NCI-H1417 treated with DMSO at 0.1 percent for 48 hours (cell line): Measurements from ENCODE around the gene ZNF497.
"Not testable (repeated sequence)": the region's sequence is repeated elsewhere in the genome, so short reads cannot be mapped to it uniquely, and the experiment has no call there.

Source experiments
- DNase-seq: peaks from one replicate; lab custom pipeline; 2025; lab: John Stamatoyannopoulos, UW

The ZNF497 gene

DNA sequence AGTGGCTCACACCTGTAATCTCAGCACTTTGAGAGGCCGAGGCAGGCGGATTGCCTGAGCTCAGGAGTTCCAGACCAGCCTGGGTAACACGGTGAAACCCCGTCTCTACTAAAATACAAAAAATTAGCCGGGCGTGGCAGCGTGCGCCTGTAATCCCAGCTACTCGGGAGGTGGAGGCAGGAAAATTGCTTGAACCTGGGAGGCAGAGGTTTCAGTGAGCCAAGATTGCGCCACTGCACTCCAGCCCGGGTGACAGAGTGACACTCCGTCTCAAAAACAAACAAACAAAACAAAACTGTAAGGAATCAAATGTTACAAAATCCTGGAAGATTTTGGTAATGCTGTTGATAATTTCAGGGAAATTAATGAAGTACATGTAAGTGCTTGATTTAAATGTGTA, 14.5 kb downstream of the ZNF497 start:
- DNase-seq: not testable (repeated sequence)

DNA sequence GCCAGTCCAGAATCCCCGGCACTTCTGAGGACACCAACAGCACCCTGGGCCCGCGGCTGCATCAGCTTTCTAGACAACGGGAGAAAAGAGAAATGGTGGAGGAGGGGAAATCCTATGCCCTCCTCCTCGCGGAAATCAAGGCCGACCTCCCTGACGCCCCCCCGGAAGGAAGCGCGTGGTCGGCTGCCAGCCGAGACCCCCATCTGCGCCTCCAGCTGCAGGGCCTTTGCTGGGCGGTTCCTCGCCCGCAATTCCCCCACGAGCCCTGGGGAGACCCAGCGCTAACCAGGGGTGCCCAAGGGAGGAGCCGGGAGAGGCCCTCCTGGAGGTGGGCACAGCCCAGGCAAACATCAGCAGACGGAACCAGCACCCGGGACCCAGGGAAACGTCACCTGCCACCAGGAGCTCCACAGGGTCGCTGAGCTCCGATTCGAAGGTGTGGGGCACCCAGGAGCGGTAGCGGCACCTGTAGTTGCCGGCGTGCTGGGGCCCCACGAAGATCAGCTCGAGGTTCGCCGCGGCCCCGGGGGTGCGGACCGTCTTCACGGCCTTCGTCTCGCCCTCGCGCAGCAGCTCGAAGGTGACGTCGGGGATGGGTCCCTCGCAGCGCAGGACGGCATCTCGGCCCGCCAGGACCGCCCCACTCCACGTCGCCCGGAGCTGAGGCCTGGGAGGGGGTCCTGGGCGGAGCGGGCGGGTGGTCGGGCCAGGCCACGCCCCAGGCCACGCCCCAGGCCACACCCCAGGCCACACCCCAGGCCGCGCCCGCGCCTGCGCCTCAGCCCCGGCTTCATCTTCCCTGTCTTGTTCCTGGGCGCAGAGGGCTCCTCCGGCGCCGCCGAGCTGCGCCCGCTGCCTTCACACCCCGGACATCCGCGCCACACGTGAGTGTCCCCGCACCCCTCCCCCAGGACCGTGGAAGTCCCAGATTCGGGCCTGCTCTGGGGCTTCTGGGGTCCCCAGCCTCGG, 15.3 kb downstream of the ZNF497 start:
- no peak for DNase-seq

DNA sequence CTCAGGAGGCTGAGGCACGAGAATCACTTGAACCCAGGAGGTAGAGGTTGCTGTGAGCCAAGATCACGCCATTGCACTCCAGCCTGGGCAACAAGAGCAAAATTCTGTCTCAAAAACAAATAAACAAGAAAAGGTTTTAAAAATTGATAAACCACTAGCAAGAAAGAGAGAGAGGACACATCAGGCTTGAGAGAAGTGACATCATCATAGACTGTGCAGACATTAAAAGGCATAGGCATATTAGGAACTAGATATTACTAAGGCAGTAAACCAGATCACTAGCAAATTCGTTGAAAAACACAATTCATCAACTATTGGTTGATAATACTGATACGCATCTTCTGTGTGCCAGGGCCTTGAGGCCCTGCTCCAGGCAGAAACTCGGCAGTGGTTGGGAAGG, 17.0 kb downstream of the ZNF497 start:
- no peak for DNase-seq

DNA sequence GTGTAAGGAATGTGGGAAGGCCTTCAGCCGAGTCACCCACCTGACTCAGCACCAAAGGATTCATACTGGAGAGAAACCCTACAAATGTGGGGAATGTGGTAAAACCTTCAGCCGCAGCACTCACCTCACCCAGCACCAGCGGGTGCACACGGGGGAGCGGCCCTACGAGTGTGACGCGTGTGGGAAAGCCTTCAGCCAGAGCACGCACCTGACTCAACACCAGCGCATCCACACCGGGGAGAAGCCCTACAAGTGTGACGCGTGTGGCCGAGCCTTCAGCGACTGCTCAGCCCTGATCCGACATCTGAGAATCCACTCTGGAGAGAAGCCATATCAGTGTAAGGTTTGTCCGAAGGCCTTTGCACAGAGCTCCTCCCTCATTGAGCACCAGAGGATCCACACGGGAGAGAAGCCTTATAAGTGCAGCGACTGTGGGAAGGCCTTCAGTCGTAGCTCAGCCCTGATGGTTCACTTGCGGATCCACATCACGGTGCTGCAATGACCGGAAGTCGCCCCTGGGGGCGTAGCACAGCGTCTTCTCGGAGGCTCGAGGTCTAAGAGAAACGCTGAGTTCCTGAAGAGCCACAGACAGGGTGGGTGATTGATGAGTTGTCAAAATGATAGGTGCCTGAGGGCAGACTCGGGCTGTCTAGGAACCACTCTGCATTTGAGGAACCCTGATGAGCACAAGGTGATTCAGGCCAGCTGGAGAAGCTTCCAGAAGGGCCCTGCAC, 23.6 kb downstream of the ZNF497 start:
- DNase-seq: no peak

DNA sequence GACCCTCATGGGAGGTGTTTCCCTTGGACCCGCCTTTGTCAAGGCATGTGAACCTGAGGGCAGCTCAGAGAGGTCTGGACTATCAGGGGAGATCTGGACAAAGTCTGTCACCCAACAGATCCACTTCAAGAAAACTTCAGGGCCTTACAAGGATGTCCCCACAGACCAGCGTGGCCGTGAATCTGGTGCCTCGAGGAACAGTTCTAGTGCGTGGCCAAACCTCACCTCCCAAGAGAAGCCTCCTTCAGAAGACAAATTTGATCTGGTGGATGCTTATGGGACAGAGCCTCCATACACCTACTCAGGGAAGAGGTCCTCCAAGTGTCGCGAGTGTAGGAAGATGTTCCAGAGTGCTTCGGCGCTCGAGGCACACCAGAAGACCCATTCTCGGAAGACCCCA, 24.2 kb downstream of the ZNF497 start:
- no peak for DNase-seq

DNA sequence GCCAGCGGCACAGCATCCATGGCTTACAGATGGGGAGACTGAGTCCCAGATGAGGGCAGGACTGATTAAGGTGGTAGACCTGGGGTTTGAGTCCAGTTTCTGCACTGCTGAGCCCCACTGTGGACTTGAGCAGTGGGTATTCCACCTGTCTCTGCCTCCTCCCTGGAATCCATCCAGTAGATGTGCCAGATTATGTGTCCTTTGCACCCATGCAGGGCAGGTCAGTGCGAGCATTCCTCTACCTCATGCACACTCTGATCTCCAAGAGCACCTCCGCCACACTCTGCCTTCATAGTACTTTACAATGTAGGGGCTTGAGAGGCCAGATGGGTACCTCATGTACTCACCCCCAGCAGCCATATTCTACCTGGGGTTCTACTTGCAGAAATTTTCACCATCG, 25.7 kb downstream of the ZNF497 start:
- DNase-seq: no peak

DNA sequence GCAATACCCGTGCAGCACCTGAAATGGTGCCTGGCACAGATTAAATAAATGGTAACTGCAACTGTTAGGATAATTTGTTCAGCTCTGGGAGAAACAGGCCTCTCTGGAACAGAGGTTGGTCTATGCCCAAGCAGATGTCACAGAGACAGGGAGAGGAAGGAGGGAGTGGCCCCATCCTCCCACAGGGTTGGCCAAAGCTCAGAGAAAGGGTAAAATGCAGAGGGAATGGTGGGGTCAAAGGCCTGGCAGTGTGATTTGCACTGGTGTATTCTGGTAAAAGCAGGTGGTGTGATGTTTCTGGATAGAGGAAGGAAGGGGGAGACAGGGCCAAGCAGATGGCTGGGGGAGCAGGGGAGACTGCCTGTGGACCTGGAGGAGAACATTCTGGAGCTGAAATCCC, 26.3 kb downstream of the ZNF497 start:
- no peak for DNase-seq

DNA sequence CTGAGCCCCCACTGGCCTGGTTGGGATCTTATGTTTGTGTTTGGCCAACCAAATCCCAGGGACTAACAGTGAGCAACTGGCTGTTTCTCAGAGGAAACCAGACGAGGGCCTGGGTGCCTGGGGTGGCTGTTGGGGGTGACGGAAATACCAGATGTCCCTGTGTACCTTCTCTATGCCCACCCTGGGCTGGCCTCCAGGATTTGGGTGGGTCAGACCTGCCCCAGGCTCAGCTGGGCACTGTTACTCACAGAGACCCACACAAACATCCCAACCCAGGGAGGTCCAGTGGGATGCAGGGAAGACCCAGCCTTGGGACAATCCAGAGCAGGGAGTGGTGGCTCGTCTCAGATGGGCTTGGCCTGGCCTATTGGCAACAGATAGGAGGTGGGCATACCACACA, 26.9 kb downstream of the ZNF497 start:
- DNase-seq: no peak

DNA sequence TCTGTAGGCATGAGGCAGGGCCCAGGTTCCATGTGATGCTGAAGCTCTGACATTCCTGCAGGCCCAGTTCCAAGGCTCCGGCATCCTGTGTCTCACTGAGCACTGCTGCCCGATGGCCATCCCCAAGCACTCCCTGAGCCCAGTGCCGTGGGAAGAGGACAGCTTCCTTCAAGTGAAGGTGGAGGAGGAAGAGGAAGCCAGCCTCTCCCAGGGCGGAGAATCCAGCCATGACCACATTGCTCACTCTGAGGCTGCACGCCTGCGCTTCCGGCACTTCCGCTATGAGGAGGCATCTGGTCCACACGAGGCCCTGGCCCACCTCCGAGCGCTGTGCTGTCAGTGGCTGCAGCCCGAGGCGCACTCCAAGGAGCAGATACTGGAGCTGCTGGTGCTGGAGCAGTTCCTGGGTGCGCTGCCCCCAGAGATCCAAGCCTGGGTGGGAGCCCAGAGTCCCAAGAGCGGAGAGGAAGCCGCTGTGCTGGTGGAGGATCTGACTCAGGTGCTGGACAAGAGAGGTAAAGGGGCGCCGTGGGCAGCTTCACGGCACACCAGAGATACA, 27.8 kb downstream of the ZNF497 start:
- DNase-seq: no peak

DNA sequence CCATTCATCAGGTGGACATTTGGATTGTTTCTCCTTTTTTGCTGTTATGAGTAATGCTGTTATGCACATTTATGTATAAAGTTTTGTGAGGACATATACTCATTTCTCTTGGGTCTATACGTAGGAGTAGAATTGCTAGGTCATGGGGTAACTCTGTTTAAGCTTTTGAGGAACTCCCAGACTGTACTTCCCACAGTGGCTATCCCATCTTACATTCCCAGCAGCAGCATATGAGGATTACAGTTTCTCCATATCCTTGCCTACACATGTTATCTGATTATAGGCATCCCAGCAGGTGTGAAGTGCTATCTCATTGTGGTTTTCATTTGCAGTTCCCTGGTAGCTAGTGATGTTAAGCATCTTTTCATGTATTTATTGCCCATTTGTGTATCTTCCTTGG, 29.9 kb downstream of the ZNF497 start:
- DNase-seq: no peak

DNA sequence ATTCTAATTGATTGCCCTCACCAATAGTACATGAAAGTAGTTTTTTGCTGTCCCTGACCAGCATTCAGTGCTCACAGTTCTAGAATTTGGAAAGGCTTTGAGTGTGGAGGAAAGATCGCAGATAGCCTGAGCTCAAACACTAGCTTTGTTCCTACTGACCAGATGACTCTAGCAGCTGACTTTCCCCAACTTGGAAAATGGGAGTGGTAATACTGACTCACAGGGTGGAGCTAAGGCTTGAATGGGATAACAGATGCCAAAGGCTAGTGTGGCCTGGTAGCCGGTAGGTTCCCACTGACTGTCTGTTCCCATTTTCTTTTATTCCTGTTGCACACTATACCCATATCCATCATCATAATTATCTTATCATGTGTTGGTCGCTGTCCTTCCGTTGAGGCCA, 32.1 kb downstream of the ZNF497 start:
- DNase-seq: no peak

DNA sequence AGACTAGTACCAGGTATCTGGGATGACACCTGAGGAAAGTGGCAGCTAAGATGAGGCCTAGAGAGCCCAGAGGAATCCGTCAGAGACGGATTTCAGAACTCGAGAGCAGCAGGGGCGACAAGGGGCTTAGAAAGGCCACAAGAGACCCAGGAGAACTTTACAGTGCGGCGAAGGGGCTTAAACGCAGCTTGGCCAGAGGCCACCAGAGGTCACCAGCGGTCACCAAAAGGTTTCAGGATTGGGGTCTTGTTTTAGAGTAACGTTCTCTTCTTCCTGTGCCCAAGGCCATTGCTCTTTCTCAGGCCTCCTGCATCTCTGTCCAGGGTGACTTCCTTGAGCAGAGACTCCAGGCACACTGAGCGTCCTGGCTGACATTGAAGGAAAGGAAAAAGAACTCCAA, 33.6 kb downstream of the ZNF497 start:
- DNase-seq: no peak

DNA sequence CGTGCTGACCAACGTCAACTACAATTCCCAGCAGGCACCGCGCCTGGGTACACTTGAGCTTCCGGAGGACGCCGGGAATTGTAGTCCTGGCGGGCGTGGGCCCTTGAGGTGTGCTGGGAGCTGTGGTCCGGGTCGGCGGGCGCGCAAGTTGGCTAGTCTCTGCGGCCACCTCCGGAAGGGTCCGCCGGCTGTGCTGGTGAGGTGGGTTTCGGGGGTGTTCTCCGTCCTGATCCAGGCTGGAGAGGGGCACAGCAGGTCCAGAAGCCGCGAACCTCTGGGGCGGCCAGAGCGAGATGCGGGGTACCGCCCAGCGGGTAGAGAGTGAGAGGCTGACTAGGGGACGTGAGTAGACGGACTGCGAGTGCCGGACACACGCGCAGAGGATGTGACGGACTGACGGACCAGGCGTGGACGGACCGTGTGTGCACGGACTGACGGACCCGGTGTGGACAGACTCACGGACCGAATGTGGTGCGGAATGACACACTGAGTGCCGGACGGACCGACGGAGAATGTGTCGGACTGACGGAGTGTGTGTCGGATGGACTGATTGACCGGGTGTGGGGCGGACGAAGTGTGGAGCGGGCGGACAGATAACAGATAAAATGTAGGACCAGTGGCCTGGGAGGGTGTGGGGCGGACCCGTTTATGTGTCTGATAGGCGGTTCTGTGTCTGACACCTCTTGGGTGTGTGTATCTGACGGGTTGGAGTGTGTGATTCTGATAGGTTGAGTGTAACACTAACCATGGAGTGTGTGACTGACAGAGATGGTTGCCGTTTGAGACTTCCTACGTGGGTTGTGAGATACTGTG, 35.4 kb downstream of the ZNF497 start, which contains the start of gene ZSCAN22:
Gene ZSCAN22 (plus strand): TSS at position 81 of the 813 bp plus-strand sequence. CDS start 7,809 bp downstream, outside the sequence.
- peak; percentile 49 for DNase-seq

DNA sequence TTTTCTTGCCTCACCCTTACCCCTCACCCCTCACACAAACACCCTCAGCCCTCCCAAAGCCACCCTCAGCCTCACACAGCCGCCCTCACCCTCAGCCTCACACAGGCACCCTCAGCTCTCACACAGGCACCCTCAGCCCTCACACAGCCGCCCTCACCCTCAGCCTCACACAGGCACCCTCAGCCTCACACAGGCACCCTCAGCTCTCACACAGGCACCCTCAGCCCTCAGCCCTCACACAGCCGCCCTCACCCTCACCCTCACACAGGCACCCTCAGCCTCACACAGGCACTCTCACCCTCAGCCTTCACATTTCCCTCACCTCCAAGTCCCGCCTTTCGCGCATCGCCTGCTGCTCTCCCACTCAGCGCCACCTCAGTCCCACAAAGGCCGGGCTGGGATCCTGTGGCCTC, 36.0 kb downstream of the ZNF497 start:
- no peak for DNase-seq

DNA sequence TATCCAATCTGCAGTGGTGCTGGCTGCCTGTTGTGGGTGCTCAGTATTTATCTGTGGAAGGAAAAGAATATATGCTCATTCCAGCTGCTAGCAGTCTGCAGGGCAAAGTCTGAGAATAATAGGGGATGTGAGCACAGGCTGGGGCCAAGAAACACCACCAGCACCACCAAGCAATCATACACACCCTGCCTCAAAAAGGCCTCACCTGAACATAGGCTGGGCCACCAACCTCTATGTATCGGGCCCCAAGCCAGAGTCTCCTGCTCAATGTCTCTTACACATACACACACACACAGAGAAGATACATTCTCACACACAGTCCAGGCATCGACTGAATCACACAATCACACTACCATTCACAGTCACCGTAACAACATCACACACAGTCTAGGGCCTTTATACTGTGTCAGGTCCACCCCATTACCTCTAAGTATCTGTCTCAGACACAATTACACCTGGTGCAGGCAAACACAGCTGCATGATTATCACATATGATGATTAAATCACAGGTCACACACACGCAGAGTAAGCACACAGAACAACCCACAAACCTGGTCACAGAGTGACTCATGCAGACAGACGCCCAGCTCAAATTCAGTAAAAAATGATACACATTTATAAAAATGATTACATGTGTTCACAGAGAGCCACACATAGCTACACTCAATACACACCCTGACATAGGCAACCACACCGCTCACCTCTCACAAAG, 37.1 kb downstream of the ZNF497 start:
- DNase-seq: no peak

DNA sequence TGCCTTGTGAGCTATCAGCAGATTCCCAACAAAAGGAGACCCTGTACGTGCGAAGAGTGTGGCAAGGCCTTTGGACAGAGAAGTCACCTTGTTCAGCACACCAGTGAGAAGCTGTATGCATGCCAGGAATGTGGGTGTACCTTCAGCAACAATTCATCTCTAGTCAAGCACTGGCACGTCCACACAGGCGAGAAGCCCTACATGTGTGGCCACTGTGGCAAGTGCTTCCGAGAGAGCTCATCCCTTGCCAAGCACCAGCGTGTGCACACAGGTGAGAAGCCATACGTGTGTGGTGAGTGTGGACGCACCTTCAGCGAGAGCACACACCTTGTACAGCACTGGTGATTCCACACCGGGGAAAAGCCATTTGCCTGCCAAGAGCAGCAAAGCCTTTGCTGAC, 43.3 kb downstream of the ZNF497 start:
- no peak for DNase-seq

DNA sequence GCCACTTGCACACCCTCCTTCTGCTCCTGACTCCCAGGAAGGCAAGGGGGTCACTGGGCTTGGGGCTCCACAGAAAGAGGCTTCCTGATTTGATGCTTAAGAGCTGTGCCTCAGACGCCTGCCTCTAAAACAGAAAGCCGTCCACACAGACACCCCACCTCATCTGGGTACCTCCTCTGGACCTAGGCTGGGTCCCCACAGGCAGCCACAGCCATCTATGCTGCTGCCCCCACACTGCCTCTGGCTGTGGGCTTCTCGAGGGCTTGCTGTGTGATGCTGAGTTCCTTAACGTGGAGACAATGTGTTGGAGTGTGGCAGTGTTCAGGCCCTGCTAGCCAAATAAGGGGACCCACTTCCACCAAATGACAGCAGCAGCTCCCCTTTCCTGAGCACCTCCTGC, 44.3 kb downstream of the ZNF497 start:
- DNase-seq: no peak

DNA sequence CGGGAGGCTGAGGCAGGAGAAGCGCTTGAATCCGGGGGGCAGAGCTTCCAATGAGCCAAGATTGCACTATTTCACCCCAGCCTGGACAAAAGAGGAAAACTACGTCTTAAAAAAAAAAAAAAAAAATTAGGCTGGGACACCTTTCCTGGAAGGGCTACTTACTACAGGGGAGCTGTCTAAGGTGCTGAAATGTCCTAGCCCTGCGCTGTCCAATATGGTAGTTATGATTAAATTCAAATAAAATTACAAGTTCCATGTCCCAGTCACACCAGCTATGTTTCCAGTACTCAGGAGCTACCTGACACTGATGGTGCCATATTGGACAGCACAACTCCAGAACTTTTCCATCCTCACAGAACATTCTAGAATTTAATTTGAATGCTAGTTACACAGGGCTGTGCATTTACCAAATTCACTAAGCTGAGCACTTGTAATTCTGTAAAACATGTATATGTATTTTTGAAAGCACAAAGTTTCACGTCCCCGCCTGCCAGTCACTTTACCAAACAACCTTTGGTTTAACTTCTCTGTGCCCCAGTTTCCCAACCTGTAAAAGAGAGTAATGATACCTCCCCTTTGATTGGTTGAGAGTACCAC, 45.0 kb downstream of the ZNF497 start:
- DNase-seq: no peak

DNA sequence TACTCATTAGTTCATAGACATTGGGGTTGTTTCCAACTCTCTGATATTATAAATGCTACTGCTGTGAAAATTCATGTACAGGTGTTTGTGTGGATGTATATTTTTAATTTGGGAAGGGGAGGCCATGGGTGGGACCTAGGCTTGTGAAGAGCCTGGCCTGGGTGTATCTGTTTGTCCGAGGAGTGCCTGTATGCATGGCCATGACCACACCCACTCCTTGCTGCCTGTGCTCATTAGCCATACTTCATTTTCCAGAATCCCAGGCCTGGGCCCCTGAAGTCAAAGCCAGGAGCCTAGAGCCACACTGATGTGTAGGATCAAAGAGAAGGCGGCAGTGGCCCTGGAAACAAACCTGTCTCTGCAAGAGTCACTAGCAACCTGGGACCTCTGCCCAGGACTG, 47.0 kb downstream of the ZNF497 start:
- no peak for DNase-seq

DNA sequence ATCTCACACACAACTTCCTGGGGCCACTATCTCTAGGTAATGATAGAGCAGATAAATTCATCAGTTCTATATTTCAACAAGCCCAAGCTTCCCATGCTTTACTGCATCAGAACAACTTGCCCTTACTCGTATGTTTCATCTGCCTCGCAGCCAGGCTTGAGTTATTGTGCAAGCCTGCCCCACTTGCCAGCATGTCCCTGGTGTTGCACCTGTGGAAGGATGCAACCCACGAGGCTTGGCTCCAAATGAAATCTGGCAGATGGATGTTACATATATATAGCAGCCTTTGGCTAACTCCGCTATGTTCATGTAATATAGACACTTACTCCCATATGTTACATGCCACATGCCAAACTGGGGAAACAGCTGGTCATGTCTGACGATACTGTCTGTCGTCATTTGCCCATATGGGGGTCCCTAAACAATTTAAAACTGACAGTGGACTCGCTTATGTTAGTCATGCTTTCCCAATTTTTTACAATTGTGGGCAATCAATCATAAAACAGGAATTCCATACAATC, 51.1 kb downstream of the ZNF497 start:
- no peak for DNase-seq

DNA sequence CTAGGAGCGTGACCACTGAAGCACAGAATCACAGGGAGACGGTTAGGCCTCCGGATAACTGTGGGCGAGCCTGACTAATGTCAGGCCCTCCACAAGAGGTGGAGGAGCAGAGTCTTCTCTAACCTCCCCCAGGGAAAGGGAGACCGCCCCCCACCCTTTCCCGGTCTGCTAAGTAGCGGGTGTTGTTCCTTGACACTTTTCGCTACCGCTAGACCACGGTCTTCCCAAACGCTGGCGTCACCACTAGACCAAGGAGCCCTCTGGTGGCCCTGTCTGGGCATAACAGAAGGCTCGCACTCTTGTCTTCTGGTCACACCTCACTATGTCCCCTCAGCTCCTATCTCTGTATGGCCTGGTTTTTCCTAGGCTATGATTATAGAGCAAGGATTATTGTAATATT, 51.9 kb downstream of the ZNF497 start:
- not testable (repeated sequence) for DNase-seq
